Lower lobe of right lung (tissue), 2 donors: ENCODE measurements around the gene CPB2. TPM values are rescaled to one million over a fixed set of nuclear protein-coding genes. Genes with fewer than 3 reads are reported as not detected.
A peak's percentile ranks its signal among the peaks of the same experiment; 100 is the strongest.

ENCODE experiments used
- ATAC-seq, 2 donors: fragments of 200-7000 bp; cut with Tn5 transposase; one replicate each; pipeline ENCODE4 v1.9.1; 2020 to 2022; ENCODE audit warnings: mild to moderate bottlenecking in 2 of 2, moderate library complexity in 2 of 2
- DNase-seq: peaks from one replicate; pipeline ENCODE4 v3.0.0-alpha.2; 2020
- H3K27ac ChIP-seq: fragments of 200-600 bp; one replicate; pipeline ENCODE4 v1.8.0; 2022
- H3K27me3 ChIP-seq: fragments of 200-600 bp; one replicate; pipeline ENCODE4 v1.8.0; 2022; ENCODE audit warnings: low read depth
- H3K36me3 ChIP-seq: fragments of 200-600 bp; one replicate; pipeline ENCODE4 v1.8.0; 2022; ENCODE audit warnings: mild to moderate bottlenecking
- H3K4me1 ChIP-seq: fragments of 200-600 bp; one replicate; pipeline ENCODE4 v1.8.0; 2022
- H3K4me3 ChIP-seq: fragments of 200-600 bp; one replicate; pipeline ENCODE4 v1.8.0; 2022; ENCODE audit warnings: mild to moderate bottlenecking
- H3K9me3 ChIP-seq: fragments of 200-600 bp; one replicate; pipeline ENCODE4 v1.8.0; 2022
- CTCF ChIP-seq: fragments of 200-600 bp; IDR thresholded peaks from one replicate; pipeline ENCODE4 v1.8.0; 2022; ENCODE audit warnings: antibody characterized with exemption, mild to moderate bottlenecking
- intact Hi-C: fragments of 100-400 bp; cut with DNase I; formaldehyde crosslinking; loops from one replicate; pipeline ENCODE4 v1.11.0; 2022
- total RNA-seq: library from RNA; stranded (reverse); fragmentation: NEBNext Ultra II Directional; extraction: Animal tissue kit (Norgen Biotek cat#: 25700); gene quantifications from one replicate; pipeline ENCODE4 v1.2.1, GENCODE V29; 2021
- donor health status: DM: no; HTN: yes; CAD: no; lungs with severe emphysema.

Gene CPB2
- total RNA-seq, 1 donor from 2014 or later, result 33.5 TPM

GRCh38 chr13:46097015-46097414, 7.8 kb downstream of the CPB2 start:
- no peak for TF ChIP-seq CTCF
- Histone ChIP-seq H3K27me3 (no peaks in the 10 kb centered on the region), H3K36me3 (no peaks in the 10 kb centered on the region), H3K4me1 (no peaks in the 10 kb centered on the region), H3K9me3 (no peaks in the 10 kb centered on the region), H3K27ac (no peak overlapping the region), H3K4me3 (no peak overlapping the region)
- intact Hi-C loops, result no loop called here
- ATAC-seq (no peak), DNase-seq (no peak)

- Histone ChIP-seq H3K4me3 (no peak overlapping the region), H3K36me3 (no peaks in the 10 kb centered on the region), H3K4me1 (no peaks in the 10 kb centered on the region), H3K27ac (no peak overlapping the region), H3K27me3 (no peaks in the 10 kb centered on the region), H3K9me3 (no peaks in the 10 kb centered on the region)
- intact Hi-C loops, result no loop called here
- ATAC-seq, result peak in 1 of 2 donors; percentile 9
- DNase-seq, result no peak
- TF ChIP-seq CTCF, result no peak
Observed at GRCh38 chr13:46094478-46094877, 10.4 kb downstream of the CPB2 start.

- H3K36me3 ChIP-seq, result no peaks in the 10 kb centered on the region
- no peaks in the 10 kb centered on the region for H3K9me3 ChIP-seq
- TF ChIP-seq CTCF, result no peak
- H3K27ac ChIP-seq, result no peak overlapping the region
- no peak for DNase-seq
- H3K27me3 ChIP-seq, result no peaks in the 10 kb centered on the region
- ATAC-seq, result peak in 1 of 2 donors; percentile 23
- intact Hi-C loops, result no loop called here
- no peaks in the 10 kb centered on the region for H3K4me1 ChIP-seq
- no peak overlapping the region for H3K4me3 ChIP-seq
Observed at GRCh38 chr13:46088821-46089562, 15.8 kb downstream of the CPB2 start.

- Histone ChIP-seq H3K36me3 (no peaks in the 10 kb centered on the region), H3K4me3 (no peak overlapping the region), H3K4me1 (no peaks in the 10 kb centered on the region), H3K27ac (no peak overlapping the region), H3K9me3 (no peaks in the 10 kb centered on the region), H3K27me3 (no peaks in the 10 kb centered on the region)
- DNase-seq (no peak), ATAC-seq (peak; percentile 23 to 42)
- no peak for TF ChIP-seq CTCF
- intact Hi-C loops, result no loop called here
Observed at GRCh38 chr13:46087481-46087880, 17.4 kb downstream of the CPB2 start.

GRCh38 chr13:46086985-46087384, 17.8 kb downstream of the CPB2 start:
- intact Hi-C loops, result no loop called here
- H3K9me3 ChIP-seq, result no peaks in the 10 kb centered on the region
- no peak for TF ChIP-seq CTCF
- no peak overlapping the region for H3K4me3 ChIP-seq
- H3K27me3 ChIP-seq, result no peaks in the 10 kb centered on the region
- no peak overlapping the region for H3K27ac ChIP-seq
- peak in 1 of 2 donors; percentile 11 for ATAC-seq
- no peaks in the 10 kb centered on the region for H3K36me3 ChIP-seq
- no peaks in the 10 kb centered on the region for H3K4me1 ChIP-seq
- DNase-seq, result no peak
